CD4-positive, alpha-beta T cell treated with Interleukin-6 at 100 ng/mL for 8 hours (primary cell): ENCODE data around the gene ARL6IP6.

Experiments used
- DNase-seq: peaks from one replicate; pipeline ENCODE4 v3.0.0-alpha.2; 2020; ENCODE audit warnings: mixed read lengths, low spot score

Gene ARL6IP6

GRCh38 chr2:152811916-152812315 lies 93.5 kb downstream of the ARL6IP6 start:
- DNase-seq = no peak
